Measurements from ENCODE around the gene OLFM4. TPM values are rescaled to one million over a fixed set of nuclear protein-coding genes. Genes with fewer than 3 reads are reported as not detected.

OLFM4 gene
- total RNA-seq, 1 donor from 2014 or later: not detected

GRCh38 chr13:53028063-53028462, 550 bp upstream of the OLFM4 start:
- ATAC-seq (no peak), DNase-seq (no peak)
- H3K36me3 ChIP-seq: no peaks in the 10 kb centered on the region
- no peaks in the 10 kb centered on the region for H3K27me3 ChIP-seq
- no peaks in the 10 kb centered on the region for H3K4me1 ChIP-seq
- intact Hi-C loops (cut with DNase I): no loop called here
- H3K9me3 ChIP-seq: no peaks in the 10 kb centered on the region
- H3K27ac ChIP-seq: no peak overlapping the region
- TF ChIP-seq CTCF (IDR thresholded peaks at IDR 0.05): no peak
- no peak overlapping the region for H3K4me3 ChIP-seq

DNA sequence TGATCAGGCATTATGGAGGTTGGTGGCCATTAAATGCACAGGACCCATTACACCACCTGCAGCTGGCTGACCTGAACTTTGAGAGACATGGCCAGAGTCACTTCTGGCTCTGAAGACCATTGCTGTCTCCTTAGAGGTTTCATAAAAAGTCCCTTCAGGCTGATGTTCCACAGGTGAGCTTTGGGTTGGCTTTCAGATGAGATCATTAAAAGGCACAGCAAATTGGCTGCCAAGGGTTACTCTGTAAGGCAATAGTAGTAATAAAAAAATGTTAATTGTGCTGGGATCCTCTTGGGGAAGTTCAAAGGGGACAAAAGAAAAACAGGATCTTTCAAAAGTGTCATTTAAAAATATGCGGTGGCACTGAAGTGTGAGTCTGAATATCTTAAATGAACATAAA, 4.2 kb downstream of the OLFM4 start:
- no peak for TF ChIP-seq CTCF (IDR thresholded peaks at IDR 0.05)
- Histone ChIP-seq H3K4me3 (no peak overlapping the region), H3K27ac (no peak overlapping the region), H3K4me1 (no peaks in the 10 kb centered on the region), H3K9me3 (no peaks in the 10 kb centered on the region), H3K27me3 (peaks cover 4% of the 10 kb centered on the region), H3K36me3 (no peaks in the 10 kb centered on the region)
- intact Hi-C loops (cut with DNase I): no loop called here
- no peak for DNase-seq
- ATAC-seq: no peak

DNA sequence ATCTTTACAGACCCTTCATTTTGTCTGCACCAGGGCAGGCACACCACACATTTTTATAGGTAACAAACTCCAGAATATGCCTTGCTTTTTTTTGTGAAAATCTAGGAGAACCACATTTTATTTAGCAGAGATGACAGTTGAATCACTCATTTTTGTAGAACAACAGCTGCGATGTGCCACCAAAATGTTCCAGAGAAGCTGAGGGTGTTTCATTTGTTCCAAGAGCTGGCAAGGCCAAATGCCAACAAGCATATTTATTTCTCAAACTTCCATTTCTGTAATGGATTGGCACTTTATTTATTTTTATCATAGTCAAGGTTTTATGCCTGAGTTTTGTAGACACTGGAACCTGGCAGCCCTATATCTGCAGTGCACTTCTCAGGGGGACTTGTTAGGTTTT, 10.4 kb downstream of the OLFM4 start:
- DNase-seq (no peak), ATAC-seq (no peak)
- no peak overlapping the region for H3K27ac ChIP-seq
- no peak for TF ChIP-seq CTCF (IDR thresholded peaks at IDR 0.05)
- intact Hi-C loops (cut with DNase I): no loop called here
- no peaks in the 10 kb centered on the region for H3K36me3 ChIP-seq
- no peaks in the 10 kb centered on the region for H3K9me3 ChIP-seq
- no peaks in the 10 kb centered on the region for H3K4me1 ChIP-seq
- peaks cover 4% of the 10 kb centered on the region for H3K27me3 ChIP-seq
- H3K4me3 ChIP-seq: no peak overlapping the region

GRCh38 chr13:53041968-53042516, 13.4 kb downstream of the OLFM4 start:
- ATAC-seq (no peak), DNase-seq (no peak)
- H3K4me3 ChIP-seq: no peak overlapping the region

GRCh38 chr13:53042877-53043276, 14.3 kb downstream of the OLFM4 start:
- no peak overlapping the region for H3K4me3 ChIP-seq
- H3K27ac ChIP-seq: no peak overlapping the region
- no peaks in the 10 kb centered on the region for H3K9me3 ChIP-seq
- no peak for DNase-seq
- intact Hi-C loops (cut with DNase I): no loop called here
- H3K4me1 ChIP-seq: no peaks in the 10 kb centered on the region
- no peaks in the 10 kb centered on the region for H3K36me3 ChIP-seq
- TF ChIP-seq CTCF (IDR thresholded peaks at IDR 0.05): no peak
- ATAC-seq: no peak
- H3K27me3 ChIP-seq: no peaks in the 10 kb centered on the region

More at GRCh38 chr13:53041968-53042516, 13.4 kb downstream of the OLFM4 start:
- Histone ChIP-seq H3K27ac (no peak overlapping the region), H3K4me1 (no peaks in the 10 kb centered on the region), H3K9me3 (no peaks in the 10 kb centered on the region), H3K36me3 (no peaks in the 10 kb centered on the region), H3K27me3 (no peaks in the 10 kb centered on the region)
- intact Hi-C loops (cut with DNase I): no loop called here
- TF ChIP-seq CTCF (IDR thresholded peaks at IDR 0.05): no peak

- DNase-seq (no peak), ATAC-seq (no peak)
- no peak for TF ChIP-seq CTCF (IDR thresholded peaks at IDR 0.05)
- Histone ChIP-seq H3K27me3 (no peaks in the 10 kb centered on the region), H3K4me1 (no peaks in the 10 kb centered on the region), H3K9me3 (no peaks in the 10 kb centered on the region), H3K4me3 (no peak overlapping the region), H3K36me3 (no peaks in the 10 kb centered on the region), H3K27ac (no peak overlapping the region)
- intact Hi-C loops (cut with DNase I): no loop called here
Observed at GRCh38 chr13:53043398-53043797, 14.8 kb downstream of the OLFM4 start.
